Stomach (tissue), 9 donors: ENCODE data around the gene EYA2. TPM values are rescaled to one million over a fixed set of nuclear protein-coding genes. Genes with fewer than 3 reads are reported as not detected.

Experiments
- DNase-seq, 2 donors: peaks; one replicate each; pipeline versions ENCODE4 v3.0.0 to v3.0.0-alpha.2; 2013 to 2019
- H3K27ac ChIP-seq, 5 donors: fragments of 200-600 bp in 4 of 5; sonication (generic) in 4 of 5; one replicate each; pipeline ENCODE4 v1.5.1; 2013 to 2019; ENCODE audit warnings: mild to moderate bottlenecking in 1 of 5, moderate library complexity in 1 of 5
- H3K27me3 ChIP-seq, 3 donors: fragments of 200-600 bp; sonication (generic); one replicate each; pipeline ENCODE4 v1.5.1; 2017 to 2019; ENCODE audit warnings: mixed run types in 1 of 3
- H3K36me3 ChIP-seq, 4 donors: fragments of 200-600 bp; sonication (generic); 1 replicate in 3 of 4; 2 replicates in 1 of 4; pipeline ENCODE4 v1.5.1; 2016 to 2019
- H3K4me1 ChIP-seq, 4 donors: fragments of 200-600 bp; sonication (generic); one replicate each; pipeline ENCODE4 v1.5.1; 2016 to 2019
- H3K4me3 ChIP-seq, 4 donors: fragments of 200-600 bp; sonication (generic) in 3 of 4; one replicate each; pipeline ENCODE4 v1.5.1; 2016 to 2019; ENCODE audit warnings: mild to moderate bottlenecking in 1 of 4
- H3K9me3 ChIP-seq, 4 donors: fragments of 200-600 bp; sonication (generic); one replicate each; pipeline ENCODE4 v1.5.1; 2016 to 2019
- EP300 ChIP-seq: sonication (generic); formaldehyde crosslinking; IDR thresholded peaks from one replicate; pipeline ENCODE4 v1.6.1; 2017; ENCODE audit warnings: antibody characterized with exemption
- POLR2A ChIP-seq, 4 donors: fragments of 450-650 bp; IDR thresholded peaks; one replicate each; pipeline ENCODE4 v1.6.1; 2016; ENCODE audit warnings: antibody characterized with exemption in 4 of 4, control low read depth in 2 of 4, mild to moderate bottlenecking in 1 of 4, moderate library complexity in 1 of 4
- POLR2AphosphoS5 ChIP-seq, 3 donors: sonication (generic); formaldehyde crosslinking; IDR thresholded peaks; one replicate each; pipeline ENCODE4 v1.6.1; 2016; ENCODE audit warnings: antibody characterized with exemption in 3 of 3
- WGBS, 5 donors: extraction: QIAGEN DNeasy Blood & Tissue Kit in 3 of 5; methylation state at CpG; one replicate each; pipeline versions ENCODE4 v1.1.5 to v1.1.7; 2013 to 2018; 5-methylcytosine and 5-hydroxymethylcytosine counted together
- intact Hi-C: fragments of 100-400 bp; cut with DNase I; formaldehyde crosslinking; loops from one replicate; pipeline ENCODE4 v1.15.1; 2023; ENCODE audit warnings: low total_unique reads
- polyA plus RNA-seq, 3 donors: library from polyadenylated mRNA; stranded (reverse); fragments of 200-250 nt; gene quantifications; one replicate each; pipeline ENCODE4 v1.2.3, GENCODE V29; 2013
- total RNA-seq, 5 donors: library from RNA; depleted of rRNA; stranded (reverse); fragments of >200 nt; gene quantifications; one replicate each; pipeline versions ENCODE4 v1.1.0 to v1.2.3, GENCODE V29; 2014 to 2016
- TF ChIP-seq, protein P1 (sequence below), 7 experiments: fragments of 450-650 bp in 4 of 7; fragments of 200-600 bp in 3 of 7; sonication (generic) in 3 of 7; IDR thresholded peaks; one replicate each; pipeline ENCODE4 v1.5.1; 2016 to 2019; ENCODE audit warnings: antibody characterized with exemption in 7 of 7, control low read depth in 2 of 7, mild to moderate bottlenecking in 1 of 7
- donor health status: healthy with polysubstance abuse.
- donor health status: Bipolar disorder and iron deficiency.
- donor health status: healthy.

The EYA2 gene
- total and polyA plus RNA-seq, 8 donors, result 1.8 to 86.2 (median 5.5) TPM

- no peaks in the 10 kb centered on the region for H3K9me3 ChIP-seq
- intact Hi-C loops, result no loop called here
- H3K36me3 ChIP-seq, result no peaks in the 10 kb centered on the region
- H3K27me3 ChIP-seq, result peaks cover 0 to 27% (median 0%) of the 10 kb centered on the region in 3 donors
- no peak overlapping the region for H3K27ac ChIP-seq
- DNase-seq, result no peak
- WGBS, 5 donors, result 80 to 93% (median 91%) methylated on average over 10 of the region's 10 CpGs
- no peak overlapping the region for H3K4me3 ChIP-seq
- TF ChIP-seq, protein P1, sequence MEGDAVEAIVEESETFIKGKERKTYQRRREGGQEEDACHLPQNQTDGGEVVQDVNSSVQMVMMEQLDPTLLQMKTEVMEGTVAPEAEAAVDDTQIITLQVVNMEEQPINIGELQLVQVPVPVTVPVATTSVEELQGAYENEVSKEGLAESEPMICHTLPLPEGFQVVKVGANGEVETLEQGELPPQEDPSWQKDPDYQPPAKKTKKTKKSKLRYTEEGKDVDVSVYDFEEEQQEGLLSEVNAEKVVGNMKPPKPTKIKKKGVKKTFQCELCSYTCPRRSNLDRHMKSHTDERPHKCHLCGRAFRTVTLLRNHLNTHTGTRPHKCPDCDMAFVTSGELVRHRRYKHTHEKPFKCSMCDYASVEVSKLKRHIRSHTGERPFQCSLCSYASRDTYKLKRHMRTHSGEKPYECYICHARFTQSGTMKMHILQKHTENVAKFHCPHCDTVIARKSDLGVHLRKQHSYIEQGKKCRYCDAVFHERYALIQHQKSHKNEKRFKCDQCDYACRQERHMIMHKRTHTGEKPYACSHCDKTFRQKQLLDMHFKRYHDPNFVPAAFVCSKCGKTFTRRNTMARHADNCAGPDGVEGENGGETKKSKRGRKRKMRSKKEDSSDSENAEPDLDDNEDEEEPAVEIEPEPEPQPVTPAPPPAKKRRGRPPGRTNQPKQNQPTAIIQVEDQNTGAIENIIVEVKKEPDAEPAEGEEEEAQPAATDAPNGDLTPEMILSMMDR (IDR thresholded peaks at IDR 0.05), result no peak
- no peak for TF ChIP-seq EP300
- H3K4me1 ChIP-seq, result peaks cover 0 to 4% (median 2%) of the 10 kb centered on the region in 4 donors
Measured at GRCh38 chr20:46974669-46975434, 80.2 kb downstream of the EYA2 start.

- TF ChIP-seq POLR2AphosphoS5 (IDR thresholded peaks at IDR 0.05) (no peak), EP300 (no peak), POLR2A (IDR thresholded peaks at IDR 0.05) (no peak)
- TF ChIP-seq, protein P1 (IDR thresholded peaks at IDR 0.05), result no peak
- peaks cover 0 to 4% (median 2%) of the 10 kb centered on the region in 4 donors for H3K4me1 ChIP-seq
- H3K27ac ChIP-seq, result no peak overlapping the region
- H3K36me3 ChIP-seq, result no peaks in the 10 kb centered on the region
- H3K9me3 ChIP-seq, result no peaks in the 10 kb centered on the region
- no peak for DNase-seq
- intact Hi-C loops, result no loop called here
- 89 to 98% (median 95%) methylated on average over 6 of the region's 6 CpGs for WGBS, 5 donors
- H3K4me3 ChIP-seq, result no peak overlapping the region
- peaks cover 0 to 27% (median 0%) of the 10 kb centered on the region in 3 donors for H3K27me3 ChIP-seq
Measured at GRCh38 chr20:46975976-46976375, 81.3 kb downstream of the EYA2 start.

DNA sequence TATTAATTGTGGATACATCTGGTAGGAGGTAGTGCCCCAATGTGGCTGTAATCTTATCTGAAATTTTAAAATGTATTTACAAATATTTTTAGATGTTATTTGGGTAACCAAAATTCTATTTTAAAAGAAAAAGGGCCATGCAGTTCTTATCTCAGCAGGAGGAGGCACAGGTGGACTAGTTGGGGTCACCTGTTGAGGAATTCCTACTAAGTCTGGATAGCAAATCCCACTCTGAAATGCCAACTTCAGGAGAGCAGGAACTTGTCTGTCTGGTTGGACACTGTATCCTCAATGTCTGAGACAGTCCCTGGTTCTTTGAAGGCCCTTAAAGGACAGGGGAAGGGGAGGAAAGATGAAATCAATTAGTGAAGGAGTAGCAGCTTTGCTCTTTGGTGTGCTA lies 82.6 kb downstream of the EYA2 start:
- Histone ChIP-seq H3K4me1 (peaks cover 0 to 4% (median 2%) of the 10 kb centered on the region in 4 donors), H3K27ac (no peak overlapping the region), H3K36me3 (no peaks in the 10 kb centered on the region), H3K9me3 (peaks cover 0 to 3% (median under 1%) of the 10 kb centered on the region in 4 donors), H3K27me3 (peaks cover 0 to 27% (median 0%) of the 10 kb centered on the region in 3 donors), H3K4me3 (no peak overlapping the region)
- DNase-seq, result no peak
- TF ChIP-seq POLR2AphosphoS5 (IDR thresholded peaks at IDR 0.05), result no peak
- no peak for TF ChIP-seq EP300
- TF ChIP-seq POLR2A (IDR thresholded peaks at IDR 0.05), result no peak
- intact Hi-C loops, result no loop called here

GRCh38 chr20:46977909-46978588 lies 83.4 kb downstream of the EYA2 start:
- no peak for TF ChIP-seq POLR2AphosphoS5 (IDR thresholded peaks at IDR 0.05)
- TF ChIP-seq, protein P1 (IDR thresholded peaks at IDR 0.05), result no peak
- no peak for TF ChIP-seq POLR2A (IDR thresholded peaks at IDR 0.05)
- TF ChIP-seq EP300, result no peak
- Histone ChIP-seq H3K27me3 (peaks cover 0 to 21% (median 0%) of the 10 kb centered on the region in 3 donors), H3K27ac (no peak overlapping the region), H3K9me3 (peaks cover 0 to 10% (median 8%) of the 10 kb centered on the region in 4 donors), H3K36me3 (no peaks in the 10 kb centered on the region), H3K4me3 (no peak overlapping the region), H3K4me1 (peaks cover 0 to 4% (median 2%) of the 10 kb centered on the region in 4 donors)
- intact Hi-C loops, result no loop called here
- no peak for DNase-seq
- 87 to 90% (median 89%) methylated on average over 11 to 13 of the region's 13 CpGs for WGBS, 5 donors
